SK-N-SH (cell line): Measurements from ENCODE around the gene C4orf50. TPM values are rescaled to one million over a fixed set of nuclear protein-coding genes. Genes with fewer than 3 reads are reported as not detected.

Experiments used
- CTCF ChIA-PET: fragments of 300-600, 350-600 bp; formaldehyde crosslinking; extraction: SDS; loops from one replicate; lab custom pipeline; 2021; lab: Yijun Ruan, JAX
- POLR2A ChIA-PET: fragments of 350-600 bp; sonication (Branson Sonifier 250); formaldehyde crosslinking; extraction: SDS; loops from one replicate; lab custom pipeline; 2020; ENCODE audit warnings: antibody characterized with exemption, inconsistent platforms; lab: Yijun Ruan, JAX
- DNase-seq: peaks from one replicate; pipeline ENCODE4 v3.0.0; 2012
- H2AFZ ChIP-seq: fragments of 200-600 bp; sonication (generic); 2 replicates; pipeline ENCODE4 v1.8.1; 2016; ENCODE audit warnings: antibody characterized with exemption, mild to moderate bottlenecking, low read depth
- H3F3A ChIP-seq: fragments of 200-600 bp; sonication (generic); replicated peaks from 2 replicates; pipeline ENCODE3; 2016; ENCODE audit warnings: antibody characterized with exemption, mild to moderate bottlenecking; ENCODE audit not compliant: insufficient read depth
- H3K27ac ChIP-seq, 2 experiments: fragments of 200-500 bp in 1 of 2; fragments of 200-600 bp in 1 of 2; sonication (Bioruptor generic) in 1 of 2; sonication (generic), shearing (Covaris generic) in 1 of 2; 2 replicates each; pipeline versions ENCODE4 v1.5.1 to v1.6.1; 2014 to 2016; ENCODE audit warnings: low read depth in 2 of 2, inconsistent platforms in 1 of 2, low read length in 1 of 2, mild to moderate bottlenecking in 1 of 2, mixed read lengths in 1 of 2
- H3K27me3 ChIP-seq: fragments of 200-600 bp; sonication (generic), shearing (Covaris generic); 2 replicates; pipeline ENCODE4 v1.6.1; 2016; ENCODE audit warnings: mixed run types; ENCODE audit not compliant: insufficient read depth
- H3K36me3 ChIP-seq, 2 experiments: fragments of 200-500 bp in 1 of 2; fragments of 200-600 bp in 1 of 2; sonication (Bioruptor generic) in 1 of 2; sonication (generic) in 1 of 2; replicated peaks in 1 of 2; 2 replicates each; pipeline versions ENCODE3 to v1.5.1; 2014 to 2016; ENCODE audit warnings: low read length in 1 of 2, mild to moderate bottlenecking in 1 of 2; ENCODE audit not compliant: insufficient read depth in 2 of 2, control insufficient read depth in 1 of 2
- H3K4me1 ChIP-seq, 2 experiments: fragments of 200-500 bp in 1 of 2; fragments of 200-600 bp in 1 of 2; sonication (Bioruptor generic) in 1 of 2; sonication (generic), shearing (Covaris generic) in 1 of 2; 2 replicates each; pipeline versions ENCODE4 v1.5.1 to v1.6.1; 2014 to 2016; ENCODE audit warnings: low read depth in 1 of 2, low read length in 1 of 2, mixed run types in 1 of 2; ENCODE audit not compliant: insufficient read depth in 2 of 2, control insufficient read depth in 1 of 2
- H3K4me2 ChIP-seq: fragments of 200-600 bp; sonication (generic), shearing (Covaris generic); 2 replicates; pipeline ENCODE4 v1.6.1; 2017; ENCODE audit warnings: mixed run types
- H3K4me3 ChIP-seq, 2 experiments: fragments of 200-500 bp in 1 of 2; fragments of 200-600 bp in 1 of 2; sonication (Bioruptor generic) in 1 of 2; sonication (generic), shearing (Covaris generic) in 1 of 2; 2 replicates each; pipeline versions ENCODE4 v1.5.1 to v1.8.1; 2014 to 2016; ENCODE audit warnings: low read depth in 2 of 2, inconsistent platforms in 1 of 2, low read length in 1 of 2, mild to moderate bottlenecking in 1 of 2, mixed read lengths in 1 of 2, moderate library complexity in 1 of 2
- H3K79me2 ChIP-seq: fragments of 200-600 bp; sonication (generic); 2 replicates; pipeline ENCODE4 v1.8.1; 2017; ENCODE audit warnings: mild to moderate bottlenecking; ENCODE audit not compliant: insufficient read depth
- H3K9ac ChIP-seq: fragments of 200-600 bp; sonication (generic); 2 replicates; pipeline ENCODE4 v1.6.1; 2017; ENCODE audit warnings: mixed run types
- H3K9me2 ChIP-seq: fragments of 200-600 bp; sonication (generic); 2 replicates; pipeline ENCODE4 v1.6.1; 2017; ENCODE audit warnings: mixed run types
- H3K9me3 ChIP-seq: fragments of 200-600 bp; sonication (generic); 2 replicates; pipeline ENCODE4 v1.6.1; 2017; ENCODE audit warnings: mixed run types, mild to moderate bottlenecking, moderate library complexity
- H4K20me1 ChIP-seq: fragments of 200-600 bp; sonication (generic); 2 replicates; pipeline ENCODE4 v1.6.1; 2017; ENCODE audit warnings: mild to moderate bottlenecking, mixed run types; ENCODE audit not compliant: insufficient read depth
- CHD2 ChIP-seq: fragments of 150-350 bp; IDR thresholded peaks from 2 replicates; pipeline ENCODE4 v1.6.1; 2018; ENCODE audit warnings: low read length; ENCODE audit not compliant: partially characterized antibody
- ELF1 ChIP-seq: IDR thresholded peaks from 2 replicates; pipeline ENCODE4 v1.4.0; 2012
- EP300 ChIP-seq, 2 experiments: IDR thresholded peaks; 2 replicates each; pipeline versions ENCODE4 v1.4.0 to v1.6.1; 2012; ENCODE audit warnings: borderline replicate concordance in 1 of 2, low read depth in 1 of 2, low read length in 1 of 2
- FOSL2 ChIP-seq: IDR thresholded peaks from 2 replicates; pipeline ENCODE4 v1.4.0; 2012; ENCODE audit warnings: low read depth, mild to moderate bottlenecking, moderate library complexity, borderline replicate concordance
- FOXJ3 ChIP-seq: sonication (generic); formaldehyde crosslinking; IDR thresholded peaks from 2 replicates; pipeline ENCODE4 v1.5.1; 2020; ENCODE audit warnings: mild to moderate bottlenecking, missing genetic modification reagents
- GABPA ChIP-seq: IDR thresholded peaks from 2 replicates; pipeline ENCODE4 v1.4.0; 2012; ENCODE audit warnings: low read depth, mild to moderate bottlenecking
- GATA2 ChIP-seq: sonication (generic); formaldehyde crosslinking; IDR thresholded peaks from 2 replicates; pipeline ENCODE4 v1.5.0; 2020; ENCODE audit warnings: mild to moderate bottlenecking, missing genetic modification reagents
- JUND ChIP-seq: IDR thresholded peaks from 2 replicates; pipeline ENCODE4 v1.4.0; 2012
- MAX ChIP-seq: IDR thresholded peaks from 2 replicates; pipeline ENCODE4 v1.4.0; 2012; ENCODE audit warnings: low read depth
- MEF2A ChIP-seq: IDR thresholded peaks from 2 replicates; pipeline ENCODE4 v1.4.0; 2012; ENCODE audit warnings: low read depth, borderline replicate concordance
- NRF1 ChIP-seq: IDR thresholded peaks from 2 replicates; pipeline ENCODE4 v1.6.1; 2012; ENCODE audit warnings: low read depth, mild to moderate bottlenecking, low read length
- RAD21 ChIP-seq: IDR thresholded peaks from 2 replicates; pipeline ENCODE4 v1.6.1; 2012; ENCODE audit warnings: mild to moderate bottlenecking, low read length
- SIN3A ChIP-seq: IDR thresholded peaks from 2 replicates; pipeline ENCODE4 v1.6.1; 2012; ENCODE audit warnings: low read depth, mild to moderate bottlenecking, low read length, moderate library complexity, borderline replicate concordance
- SMC3 ChIP-seq: IDR thresholded peaks from 2 replicates; pipeline ENCODE4 v1.6.1; 2012; ENCODE audit warnings: low read depth, low read length, improper control_type of control experiment
- TCF12 ChIP-seq: IDR thresholded peaks from 2 replicates; pipeline ENCODE4 v1.4.0; 2012
- USF2 ChIP-seq: fragments of 150-350 bp; IDR thresholded peaks from 2 replicates; pipeline ENCODE4 v1.6.1; 2017; ENCODE audit warnings: antibody characterized with exemption, low read length, low read depth, borderline replicate concordance
- YY1 ChIP-seq: IDR thresholded peaks from 2 replicates; pipeline ENCODE4 v1.4.0; 2012; ENCODE audit warnings: low read depth, mild to moderate bottlenecking
- WGBS: methylation state at CpG from one replicate; pipeline ENCODE4 v1.1.6; 2017; ENCODE audit warnings: low lambda C conversion rate; 5-methylcytosine and 5-hydroxymethylcytosine counted together
- polyA plus RNA-seq, 3 experiments: library from polyadenylated mRNA; depleted of rRNA; stranded (reverse); fragments of >200 nt; gene quantifications; 2 replicates each; pipeline ENCODE4 v1.2.3, GENCODE V29; 2012
- TF ChIP-seq, protein P1 (sequence below): fragments of 150-350 bp; IDR thresholded peaks from 2 replicates; pipeline ENCODE4 v1.6.1; 2016; ENCODE audit warnings: mild to moderate bottlenecking, low read depth, low read length
- TF ChIP-seq, protein P2 (sequence below): IDR thresholded peaks from 2 replicates; pipeline ENCODE4 v1.4.0; 2012; ENCODE audit warnings: low read depth, borderline replicate concordance

The C4orf50 gene
- polyA plus RNA-seq, 1 of the 3 experiments (the other 2 are of a cell fraction) = under 0.01 TPM

GRCh38 chr4:5971078-5971450 is 47.2 kb downstream of the C4orf50 start:
- TF ChIP-seq, protein P1, sequence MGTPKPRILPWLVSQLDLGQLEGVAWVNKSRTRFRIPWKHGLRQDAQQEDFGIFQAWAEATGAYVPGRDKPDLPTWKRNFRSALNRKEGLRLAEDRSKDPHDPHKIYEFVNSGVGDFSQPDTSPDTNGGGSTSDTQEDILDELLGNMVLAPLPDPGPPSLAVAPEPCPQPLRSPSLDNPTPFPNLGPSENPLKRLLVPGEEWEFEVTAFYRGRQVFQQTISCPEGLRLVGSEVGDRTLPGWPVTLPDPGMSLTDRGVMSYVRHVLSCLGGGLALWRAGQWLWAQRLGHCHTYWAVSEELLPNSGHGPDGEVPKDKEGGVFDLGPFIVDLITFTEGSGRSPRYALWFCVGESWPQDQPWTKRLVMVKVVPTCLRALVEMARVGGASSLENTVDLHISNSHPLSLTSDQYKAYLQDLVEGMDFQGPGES = no peak
- no peak for TF ChIP-seq ELF1
- TF ChIP-seq RAD21 = no peak
- no peak for TF ChIP-seq USF2
- TF ChIP-seq SMC3 = no peak
- no peak for TF ChIP-seq EP300 (IDR thresholded peaks at IDR 0.05; ENCODE audit: borderline replicate concordance in 1 of 2, low read depth in 1 of 2, low read length in 1 of 2)
- no peak for TF ChIP-seq SIN3A

DNA sequence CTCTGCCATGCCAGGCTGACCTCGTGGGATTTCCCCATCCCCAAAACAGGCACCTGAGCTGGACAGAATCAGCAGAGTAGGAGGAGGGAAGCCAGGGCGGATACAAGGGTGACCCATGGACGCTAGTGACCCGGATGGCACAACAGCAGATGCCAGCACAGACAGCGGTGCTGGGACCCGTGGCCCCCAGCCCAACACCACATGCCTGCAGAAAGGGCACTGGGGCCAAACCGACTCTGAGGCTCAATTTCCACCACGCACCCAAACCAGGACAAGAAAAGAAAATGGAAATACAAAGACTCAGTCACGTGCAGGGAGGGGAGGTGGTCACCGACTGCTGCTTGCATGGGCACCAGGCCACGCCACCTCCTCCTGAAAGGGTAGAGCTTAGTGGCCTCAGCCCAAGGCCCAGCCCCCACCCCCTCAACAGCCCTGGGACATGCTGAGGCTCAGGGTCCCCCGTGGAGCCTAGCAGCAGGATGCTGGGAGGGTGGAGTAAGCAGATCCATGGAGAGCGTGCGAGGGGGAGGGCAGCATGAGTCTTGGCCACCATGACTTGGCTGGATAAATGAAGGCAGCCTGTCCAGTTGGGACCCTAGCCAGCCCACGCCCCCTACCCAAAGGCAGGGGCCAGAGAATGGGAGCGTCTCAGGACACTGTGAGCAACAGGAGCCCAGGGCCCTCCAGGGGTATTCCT is 47.7 kb downstream of the C4orf50 start:
- Histone ChIP-seq H3K9ac (no peak overlapping the region), H3K9me3 (no peaks in the 10 kb centered on the region), H3K4me1 (peaks cover 0 to 7% of the 10 kb centered on the region in 2 experiments; a peak in 1 of 4 replicates), H3F3A (no peaks in the 10 kb centered on the region), H4K20me1 (no peaks in the 10 kb centered on the region), H3K9me2 (no peaks in the 10 kb centered on the region), H3K4me3 (no peak overlapping the region), H3K27me3 (no peaks in the 10 kb centered on the region), H3K27ac (no peak overlapping the region), H2AFZ (no peak overlapping the region), H3K79me2 (no peaks in the 10 kb centered on the region), H3K4me2 (no peak overlapping the region), H3K36me3 (no peaks in the 10 kb centered on the region)
- CTCF ChIA-PET = interaction anchor here (1.8 kb wide), 1 partner anchor 28 kb away, joined by 6 read pairs; no protein-coding TSS in a partner anchor
- TF ChIP-seq GABPA (no peak), GATA2 (CRISPR knock-in tag) (no peak), FOXJ3 (no peak), FOSL2 (no peak), MAX (no peak), NRF1 (no peak), SIN3A (no peak), EP300 (IDR thresholded peaks at IDR 0.05; ENCODE audit: borderline replicate concordance in 1 of 2, low read depth in 1 of 2, low read length in 1 of 2) (no peak), YY1 (no peak), TCF12 (no peak), JUND (no peak), MEF2A (no peak), USF2 (no peak), CHD2 (no peak), ELF1 (no peak)
- TF ChIP-seq, protein P2, sequence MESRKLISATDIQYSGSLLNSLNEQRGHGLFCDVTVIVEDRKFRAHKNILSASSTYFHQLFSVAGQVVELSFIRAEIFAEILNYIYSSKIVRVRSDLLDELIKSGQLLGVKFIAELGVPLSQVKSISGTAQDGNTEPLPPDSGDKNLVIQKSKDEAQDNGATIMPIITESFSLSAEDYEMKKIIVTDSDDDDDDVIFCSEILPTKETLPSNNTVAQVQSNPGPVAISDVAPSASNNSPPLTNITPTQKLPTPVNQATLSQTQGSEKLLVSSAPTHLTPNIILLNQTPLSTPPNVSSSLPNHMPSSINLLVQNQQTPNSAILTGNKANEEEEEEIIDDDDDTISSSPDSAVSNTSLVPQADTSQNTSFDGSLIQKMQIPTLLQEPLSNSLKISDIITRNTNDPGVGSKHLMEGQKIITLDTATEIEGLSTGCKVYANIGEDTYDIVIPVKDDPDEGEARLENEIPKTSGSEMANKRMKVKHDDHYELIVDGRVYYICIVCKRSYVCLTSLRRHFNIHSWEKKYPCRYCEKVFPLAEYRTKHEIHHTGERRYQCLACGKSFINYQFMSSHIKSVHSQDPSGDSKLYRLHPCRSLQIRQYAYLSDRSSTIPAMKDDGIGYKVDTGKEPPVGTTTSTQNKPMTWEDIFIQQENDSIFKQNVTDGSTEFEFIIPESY = no peak
- POLR2A ChIA-PET = no interaction called here
- 52% methylated on average over 11 of the region's 16 CpGs for WGBS
- no peak for DNase-seq

More at GRCh38 chr4:5971078-5971450, 47.2 kb downstream of the C4orf50 start:
- POLR2A ChIA-PET = no interaction called here
- H3K4me1 ChIP-seq = peaks cover 0 to 7% of the 10 kb centered on the region in 2 experiments; a peak in 1 of 4 replicates
- no peaks in the 10 kb centered on the region for H3K9me3 ChIP-seq
- H4K20me1 ChIP-seq = no peaks in the 10 kb centered on the region
- no peaks in the 10 kb centered on the region for H3K36me3 ChIP-seq
- H3K27me3 ChIP-seq = no peaks in the 10 kb centered on the region
- 41% methylated on average over 4 of the region's 7 CpGs for WGBS
- CTCF ChIA-PET = interaction anchor here (0.6 to 1.8 kb wide), 2 partner anchors 27 to 923 kb away, joined by 3 to 6 read pairs; no protein-coding TSS in a partner anchor
- H3K4me3 ChIP-seq = no peak overlapping the region
- H3F3A ChIP-seq = no peaks in the 10 kb centered on the region
- peak; percentile 54 for DNase-seq
- no peaks in the 10 kb centered on the region for H3K79me2 ChIP-seq
- no peaks in the 10 kb centered on the region for H3K9me2 ChIP-seq
- no peak overlapping the region for H3K4me2 ChIP-seq
- H3K9ac ChIP-seq = no peak overlapping the region
- no peak overlapping the region for H3K27ac ChIP-seq
- H2AFZ ChIP-seq = no peak overlapping the region
